ENCODE data around the gene RPS15. TPM values are rescaled to one million over a fixed set of nuclear protein-coding genes. Genes with fewer than 3 reads are reported as not detected.
A peak's percentile ranks its signal among the peaks of the same experiment; 100 is the strongest.

RPS15 gene
- total RNA-seq, 1 donor from 2014 or later = 1,014 TPM

DNA sequence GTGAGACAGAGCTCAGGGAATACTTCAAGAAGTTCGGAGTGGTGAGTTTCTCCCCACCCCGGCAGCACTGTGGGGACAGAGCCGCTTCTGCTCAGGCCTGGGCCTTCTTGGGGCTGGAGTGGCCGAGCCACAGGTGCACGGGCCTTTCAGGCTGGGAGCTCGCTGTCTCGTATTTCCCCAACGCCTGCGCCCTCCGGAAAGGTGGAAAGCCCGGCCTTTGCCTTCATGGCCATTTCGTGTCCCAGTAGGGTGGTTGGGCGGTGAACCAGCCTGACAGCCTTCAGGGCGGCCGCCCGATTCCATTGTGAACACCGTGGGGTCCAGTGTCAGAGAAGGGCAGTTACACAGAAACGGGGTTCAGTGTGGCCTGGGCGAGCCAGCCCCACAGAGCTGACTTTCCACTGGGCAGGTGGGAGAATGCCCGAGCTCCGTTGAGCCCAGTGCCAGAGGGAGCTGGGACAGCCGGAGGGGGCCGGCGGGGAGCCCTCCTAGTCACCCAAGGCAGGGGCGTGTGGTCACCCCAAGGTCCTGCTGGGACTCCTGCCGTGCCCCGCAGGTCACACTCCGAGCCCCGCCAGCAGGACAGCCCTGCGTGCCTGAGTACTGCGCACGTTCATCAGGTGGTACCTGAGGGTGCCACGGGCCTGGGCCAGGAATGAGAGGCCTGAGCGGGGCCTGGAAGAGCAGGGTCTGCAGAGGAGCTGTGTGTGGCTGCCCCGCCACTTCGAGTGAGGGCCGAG is 16.8 kb upstream of the RPS15 start:
- Mint-ChIP-seq H3K4me3 (no peak overlapping the region), H3K4me1 (peaks cover 27% of the 10 kb centered on the region), H3K27me3 (ENCODE audit: low read depth) (no peaks in the 10 kb centered on the region), H3K27ac (no peak overlapping the region), H3K36me3 (peaks cover 22% of the 10 kb centered on the region), H3K9me3 (no peaks in the 10 kb centered on the region)
- DNase-seq (ENCODE audit: low spot score in 2 of 2, unreplicated experiment in 2 of 2) = no peak
- TF ChIP-seq, protein P1, sequence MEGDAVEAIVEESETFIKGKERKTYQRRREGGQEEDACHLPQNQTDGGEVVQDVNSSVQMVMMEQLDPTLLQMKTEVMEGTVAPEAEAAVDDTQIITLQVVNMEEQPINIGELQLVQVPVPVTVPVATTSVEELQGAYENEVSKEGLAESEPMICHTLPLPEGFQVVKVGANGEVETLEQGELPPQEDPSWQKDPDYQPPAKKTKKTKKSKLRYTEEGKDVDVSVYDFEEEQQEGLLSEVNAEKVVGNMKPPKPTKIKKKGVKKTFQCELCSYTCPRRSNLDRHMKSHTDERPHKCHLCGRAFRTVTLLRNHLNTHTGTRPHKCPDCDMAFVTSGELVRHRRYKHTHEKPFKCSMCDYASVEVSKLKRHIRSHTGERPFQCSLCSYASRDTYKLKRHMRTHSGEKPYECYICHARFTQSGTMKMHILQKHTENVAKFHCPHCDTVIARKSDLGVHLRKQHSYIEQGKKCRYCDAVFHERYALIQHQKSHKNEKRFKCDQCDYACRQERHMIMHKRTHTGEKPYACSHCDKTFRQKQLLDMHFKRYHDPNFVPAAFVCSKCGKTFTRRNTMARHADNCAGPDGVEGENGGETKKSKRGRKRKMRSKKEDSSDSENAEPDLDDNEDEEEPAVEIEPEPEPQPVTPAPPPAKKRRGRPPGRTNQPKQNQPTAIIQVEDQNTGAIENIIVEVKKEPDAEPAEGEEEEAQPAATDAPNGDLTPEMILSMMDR (IDR thresholded peaks at IDR 0.05; ENCODE audit: unreplicated experiment) = no peak

DNA sequence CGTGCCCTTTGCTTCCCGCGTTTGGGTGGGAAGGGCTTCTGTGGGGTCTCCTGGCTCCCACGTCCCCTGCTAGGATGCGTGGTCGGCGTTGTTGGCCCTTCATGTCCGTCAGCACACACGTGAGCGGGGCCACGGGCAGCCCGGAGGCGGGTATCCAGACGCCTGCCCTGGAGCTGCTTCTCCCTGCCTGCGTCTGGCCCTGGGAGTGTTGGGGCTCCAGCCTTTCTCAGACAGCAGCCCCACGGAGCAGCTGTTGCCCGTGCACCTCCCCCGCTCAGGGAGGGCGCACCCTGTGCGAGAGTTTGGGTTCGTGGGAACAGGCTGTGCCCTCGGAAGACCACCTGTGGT is 16.3 kb upstream of the RPS15 start:
- Mint-ChIP-seq H3K4me1 (peaks cover 21% of the 10 kb centered on the region), H3K36me3 (peaks cover 22% of the 10 kb centered on the region)

DNA sequence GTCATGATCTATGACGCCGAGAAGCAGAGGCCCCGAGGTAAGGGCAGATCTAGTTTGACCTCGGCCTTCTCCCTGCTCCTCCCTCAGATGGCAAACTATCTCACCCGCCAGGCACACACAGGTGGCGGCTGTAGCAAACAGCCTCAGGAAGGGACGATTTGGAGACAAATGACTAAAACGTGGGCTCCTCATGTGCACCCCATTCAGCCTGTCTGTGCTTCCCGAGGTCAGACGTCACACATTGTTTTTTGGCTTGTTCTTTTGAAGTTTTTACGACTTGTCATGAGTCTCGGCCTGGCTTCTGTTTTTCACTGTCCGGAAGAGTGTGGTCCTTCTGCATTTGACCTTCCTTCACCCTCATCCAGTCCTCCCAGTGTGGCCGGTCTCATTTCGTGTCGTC is 15.8 kb upstream of the RPS15 start:
- H3K4me1 Mint-ChIP-seq = peaks cover 17% of the 10 kb centered on the region
- TF ChIP-seq, protein P1 (IDR thresholded peaks at IDR 0.05; ENCODE audit: unreplicated experiment) = no peak
- no peaks in the 10 kb centered on the region for H3K27me3 Mint-ChIP-seq (ENCODE audit: low read depth)
- peaks cover 22% of the 10 kb centered on the region for H3K36me3 Mint-ChIP-seq
- H3K9me3 Mint-ChIP-seq = no peaks in the 10 kb centered on the region
- H3K27ac Mint-ChIP-seq = peak overlapping the region; percentile 30
- no peak overlapping the region for H3K4me3 Mint-ChIP-seq
- no peak for DNase-seq (ENCODE audit: low spot score in 2 of 2, unreplicated experiment in 2 of 2)

More for the DNA sequence above, 16.3 kb upstream of the RPS15 start:
- DNase-seq (ENCODE audit: low spot score in 2 of 2, unreplicated experiment in 2 of 2) = no peak
- Mint-ChIP-seq H3K4me3 (no peak overlapping the region), H3K27me3 (ENCODE audit: low read depth) (no peaks in the 10 kb centered on the region), H3K9me3 (no peaks in the 10 kb centered on the region), H3K27ac (peak overlapping the region; percentile 30)
- TF ChIP-seq, protein P1 (IDR thresholded peaks at IDR 0.05; ENCODE audit: unreplicated experiment) = no peak

DNA sequence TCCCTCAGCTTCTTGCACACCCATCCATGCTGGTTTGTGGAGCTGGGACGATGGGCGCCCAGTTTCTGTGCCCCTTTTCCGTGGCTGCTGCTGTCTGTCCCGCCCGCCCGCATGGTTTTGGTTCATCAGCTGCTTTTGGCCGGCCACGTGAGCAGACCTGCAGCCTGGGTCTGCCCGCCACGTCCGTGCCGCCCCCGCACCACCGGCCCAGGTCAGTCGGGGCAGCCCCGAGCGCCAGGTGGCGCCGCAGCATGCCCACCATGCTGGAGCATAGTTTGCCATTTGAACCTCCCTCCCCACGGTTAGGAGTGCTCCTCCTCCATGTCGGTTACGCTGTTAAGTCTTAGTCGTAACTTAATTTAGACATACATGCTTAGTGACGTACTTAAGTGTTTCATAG is 15.3 kb upstream of the RPS15 start:
- no peaks in the 10 kb centered on the region for H3K27me3 Mint-ChIP-seq (ENCODE audit: low read depth)
- no peaks in the 10 kb centered on the region for H3K9me3 Mint-ChIP-seq
- peaks cover 22% of the 10 kb centered on the region for H3K36me3 Mint-ChIP-seq
- peak overlapping the region; percentile 77 for H3K27ac Mint-ChIP-seq
- peaks cover 11% of the 10 kb centered on the region for H3K4me1 Mint-ChIP-seq
- DNase-seq (ENCODE audit: low spot score in 2 of 2, unreplicated experiment in 2 of 2) = no peak
- H3K4me3 Mint-ChIP-seq = no peak overlapping the region
- TF ChIP-seq, protein P1 (IDR thresholded peaks at IDR 0.05; ENCODE audit: unreplicated experiment) = no peak

DNA sequence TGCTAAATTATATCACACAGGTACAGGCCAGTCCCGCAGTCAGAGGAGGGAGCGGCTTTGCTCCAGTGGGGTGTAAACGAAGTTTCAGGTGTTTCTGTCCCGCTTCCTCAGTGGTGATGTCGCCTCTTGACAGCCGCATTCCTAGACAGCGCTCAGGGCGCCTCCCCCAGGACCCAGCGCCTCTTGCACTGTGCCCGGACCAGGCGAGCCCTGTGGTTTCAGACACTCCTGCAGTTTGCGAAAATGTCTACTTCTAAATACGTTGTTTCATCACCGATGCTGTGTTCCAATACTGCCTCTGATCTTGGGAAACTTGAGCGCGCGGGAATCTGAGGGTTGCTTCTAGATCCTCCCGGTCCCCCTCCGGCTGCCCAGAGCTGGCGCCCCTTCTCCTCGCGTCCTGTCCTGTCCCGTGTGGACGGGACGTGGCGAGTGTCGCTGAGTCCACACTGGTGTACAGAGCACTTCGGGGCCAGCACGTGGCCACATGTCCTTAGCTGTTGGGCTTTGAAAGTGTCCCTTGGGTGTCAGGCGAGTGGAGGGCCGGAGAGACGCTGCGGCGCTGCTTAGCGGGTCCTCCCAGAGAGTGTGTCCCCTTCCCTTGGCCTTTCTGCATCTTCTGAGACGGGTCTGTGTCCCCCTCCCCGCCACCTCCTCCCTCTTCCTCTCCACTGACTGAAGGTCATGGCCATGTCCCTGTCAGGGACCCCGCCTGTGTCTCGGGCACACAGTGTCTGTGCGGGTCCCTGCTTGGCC is 14.6 kb upstream of the RPS15 start:
- H3K27ac Mint-ChIP-seq = peak overlapping the region; percentile 37
- no peaks in the 10 kb centered on the region for H3K9me3 Mint-ChIP-seq
- H3K4me1 Mint-ChIP-seq = peaks cover 7% of the 10 kb centered on the region
- TF ChIP-seq, protein P1 (IDR thresholded peaks at IDR 0.05; ENCODE audit: unreplicated experiment) = no peak
- H3K4me3 Mint-ChIP-seq = no peak overlapping the region
- H3K36me3 Mint-ChIP-seq = peaks cover 22% of the 10 kb centered on the region
- no peak for DNase-seq (ENCODE audit: low spot score in 2 of 2, unreplicated experiment in 2 of 2)
- no peaks in the 10 kb centered on the region for H3K27me3 Mint-ChIP-seq (ENCODE audit: low read depth)

All from mesothelial cell of epicardium (in vitro differentiated cells).